Pericardium fibroblast (primary cell): ENCODE measurements around the gene ACOT9. TPM values are rescaled to one million over a fixed set of nuclear protein-coding genes. Genes with fewer than 3 reads are reported as not detected.

Experiments used
- total RNA-seq: library from RNA; depleted of rRNA; stranded (reverse); fragments of >200 nt; gene quantifications from 2 replicates; pipeline ENCODE4 v1.2.3, GENCODE V29; 2015

ACOT9 gene, protein sequence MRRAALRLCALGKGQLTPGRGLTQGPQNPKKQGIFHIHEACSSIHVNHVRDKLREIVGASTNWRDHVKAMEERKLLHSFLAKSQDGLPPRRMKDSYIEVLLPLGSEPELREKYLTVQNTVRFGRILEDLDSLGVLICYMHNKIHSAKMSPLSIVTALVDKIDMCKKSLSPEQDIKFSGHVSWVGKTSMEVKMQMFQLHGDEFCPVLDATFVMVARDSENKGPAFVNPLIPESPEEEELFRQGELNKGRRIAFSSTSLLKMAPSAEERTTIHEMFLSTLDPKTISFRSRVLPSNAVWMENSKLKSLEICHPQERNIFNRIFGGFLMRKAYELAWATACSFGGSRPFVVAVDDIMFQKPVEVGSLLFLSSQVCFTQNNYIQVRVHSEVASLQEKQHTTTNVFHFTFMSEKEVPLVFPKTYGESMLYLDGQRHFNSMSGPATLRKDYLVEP
- total RNA-seq: 30.6 and 37.3 TPM in 2 replicates

DNA sequence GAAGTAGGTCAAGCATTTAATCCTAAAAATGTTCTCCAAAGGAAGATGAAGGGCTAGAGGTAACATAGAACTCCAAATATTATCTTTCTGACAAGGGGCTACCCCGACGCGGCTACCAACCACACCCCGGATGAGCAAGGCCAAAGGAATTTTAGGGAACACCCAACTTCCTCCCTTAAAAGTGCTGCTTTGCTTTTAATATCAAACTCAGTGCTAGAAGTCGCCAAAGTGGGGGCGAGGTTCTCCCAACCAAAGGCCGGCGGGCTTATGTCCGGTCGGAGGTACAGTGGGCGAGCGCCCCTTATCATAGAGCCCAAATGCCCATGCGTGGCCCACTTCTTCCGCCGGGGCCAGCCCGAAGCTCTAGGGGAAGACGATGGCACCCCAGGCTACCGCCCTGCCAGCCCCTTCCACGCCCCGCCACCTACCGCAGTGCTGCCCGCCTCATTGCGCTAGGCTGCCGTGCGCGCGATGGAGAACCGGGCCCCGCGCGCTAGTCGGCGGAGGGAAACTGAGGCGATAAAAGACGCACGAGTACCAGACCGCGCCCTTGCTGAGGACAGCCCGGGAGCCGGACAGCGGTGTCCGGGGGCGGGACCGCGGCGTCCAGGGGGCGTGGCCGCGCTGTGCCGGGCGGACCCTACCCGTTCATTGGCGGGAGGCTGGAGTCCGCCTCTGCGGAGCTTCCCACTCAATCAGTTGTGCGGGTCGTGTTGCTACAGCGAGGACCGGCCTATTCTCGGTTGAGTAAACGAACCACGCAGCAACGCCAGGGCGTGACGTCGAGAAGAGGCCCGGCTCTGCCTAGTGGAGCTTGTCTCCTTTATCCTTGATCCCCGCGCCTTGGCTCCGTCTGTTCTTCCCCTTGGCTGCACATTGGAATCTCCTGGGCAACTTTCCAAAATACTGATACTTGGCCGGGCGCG lies at the start of gene ACOT9:
ACOT9 (minus strand) TSS at position 580 of the 926 bp plus-strand sequence; CDS start at position 448, 132 bp downstream.

DNA sequence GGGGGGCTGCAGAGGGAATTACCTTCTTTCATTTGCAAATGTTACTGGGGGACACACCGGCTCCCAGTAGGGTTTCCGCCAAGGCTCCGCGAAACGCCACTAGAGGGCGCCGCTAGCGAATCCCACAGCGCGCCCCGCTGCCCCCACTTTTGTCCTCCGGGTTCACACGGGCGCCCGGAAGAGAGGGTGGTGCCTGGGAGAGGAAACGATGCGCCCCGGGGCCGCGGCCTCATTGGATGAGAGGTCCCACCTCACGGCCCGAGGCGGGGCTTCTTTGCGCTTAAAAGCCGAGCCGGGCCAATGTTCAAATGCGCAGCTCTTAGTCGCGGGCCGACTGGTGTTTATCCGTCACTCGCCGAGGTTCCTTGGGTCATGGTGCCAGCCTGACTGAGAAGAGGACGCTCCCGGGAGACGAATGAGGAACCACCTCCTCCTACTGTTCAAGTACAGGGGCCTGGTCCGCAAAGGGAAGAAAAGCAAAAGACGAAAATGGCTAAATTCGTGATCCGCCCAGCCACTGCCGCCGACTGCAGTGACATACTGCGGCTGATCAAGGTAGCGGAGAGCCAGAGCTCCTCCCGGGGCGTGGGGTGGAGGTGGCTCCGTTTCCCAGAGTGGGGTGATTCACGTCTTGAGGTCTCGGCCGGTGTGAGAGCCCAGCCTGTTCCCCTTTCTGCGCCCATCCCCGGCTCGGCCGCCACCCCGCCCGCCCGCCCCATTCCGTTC lies 40.0 kb upstream of the ACOT9 start, which contains the start of gene SAT1:
SAT1 (plus strand) TSS at position 311 of the 726 bp plus-strand sequence; CDS start at position 490, 179 bp downstream.

DNA sequence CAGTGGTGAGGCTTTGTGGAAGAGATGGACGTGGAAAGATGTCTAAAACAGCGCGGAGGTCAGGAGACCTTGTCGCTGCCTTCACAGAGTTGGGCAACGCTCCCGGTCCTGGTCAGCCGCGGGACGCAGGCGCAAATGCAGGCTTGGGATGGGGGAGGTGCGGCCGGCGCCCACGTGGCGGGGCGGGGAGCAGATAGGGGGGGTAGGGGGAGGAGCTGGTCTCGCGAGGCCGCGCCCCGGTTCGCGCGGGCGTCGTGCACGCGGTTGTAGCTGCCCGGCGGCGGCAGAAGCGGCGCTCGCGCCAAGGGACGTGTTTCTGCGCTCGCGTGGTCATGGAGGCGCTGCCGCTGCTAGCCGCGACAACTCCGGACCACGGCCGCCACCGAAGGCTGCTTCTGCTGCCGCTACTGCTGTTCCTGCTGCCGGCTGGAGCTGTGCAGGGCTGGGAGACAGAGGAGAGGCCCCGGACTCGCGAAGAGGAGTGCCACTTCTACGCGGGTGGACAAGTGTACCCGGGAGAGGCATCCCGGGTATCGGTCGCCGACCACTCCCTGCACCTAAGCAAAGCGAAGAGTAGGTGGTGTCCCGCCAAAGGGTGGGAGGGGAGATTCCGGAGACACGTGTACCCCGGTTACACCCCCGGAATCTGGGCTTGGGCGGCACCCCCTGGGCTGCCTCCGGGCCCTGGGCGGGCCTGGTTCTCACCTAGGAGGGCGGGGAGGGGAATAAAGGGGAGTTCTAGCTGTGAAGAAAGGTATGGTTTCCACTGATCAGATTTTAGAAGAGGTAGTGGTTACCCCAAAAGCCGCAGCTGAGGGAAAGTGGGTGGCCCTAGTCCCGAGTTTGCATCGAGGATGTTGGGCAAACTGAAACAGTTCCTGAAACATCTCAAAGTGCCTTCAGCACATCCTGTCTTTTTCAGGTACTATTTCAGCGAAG lies 75.6 kb downstream of the ACOT9 start, which contains the start of gene PRDX4:
PRDX4 (plus strand) TSS at position 255 of the 939 bp plus-strand sequence; CDS start at position 333, 78 bp downstream.

Other genes starting within 250 kb of the ACOT9 start
- 202 and 328 TPM in 2 replicates for gene PRDX4, start 75.8 kb downstream of the ACOT9 start, total RNA-seq
- 136 and 192 TPM in 2 replicates for gene SAT1, start 39.9 kb upstream of the ACOT9 start, total RNA-seq
- 5.6 and 11.5 TPM in 2 replicates for gene APOO, start 164.7 kb upstream of the ACOT9 start, total RNA-seq
- gene CXorf58, start 164.7 kb upstream of the ACOT9 start, total RNA-seq: not detected in 2 replicates